CD4-positive, alpha-beta T cell treated with Interleukin-6 for 4 hours (primary cell): ENCODE data around the gene ISL1.

Experiments
- DNase-seq: peaks from one replicate; pipeline ENCODE4 v3.0.0-alpha.2; 2020; ENCODE audit warnings: mixed read lengths

Gene ISL1

GRCh38 chr5:51383131-51384121, at the start of gene ISL1:
Gene ISL1, plus strand, starts transcription at chr5:51383448. Its CDS starts 224 bp downstream, at chr5:51383672.
- DNase-seq = no peak

GRCh38 chr5:51336878-51337277, 46.4 kb upstream of the ISL1 start:
- DNase-seq = no peak

GRCh38 chr5:51345106-51345505, 38.1 kb upstream of the ISL1 start:
- no peak for DNase-seq

- no peak for DNase-seq
Observed at GRCh38 chr5:51347157-51347556, 36.1 kb upstream of the ISL1 start.

GRCh38 chr5:51347704-51348103, 35.5 kb upstream of the ISL1 start:
- DNase-seq = no peak

GRCh38 chr5:51371052-51371451, 12.2 kb upstream of the ISL1 start:
- DNase-seq = no peak

GRCh38 chr5:51373880-51374523, 9.2 kb upstream of the ISL1 start:
- no peak for DNase-seq

GRCh38 chr5:51375084-51375483, 8.2 kb upstream of the ISL1 start:
- no peak for DNase-seq

GRCh38 chr5:51376509-51376908, 6.7 kb upstream of the ISL1 start:
- DNase-seq = no peak

- DNase-seq = no peak
Observed at GRCh38 chr5:51377151-51378060, 5.8 kb upstream of the ISL1 start.

GRCh38 chr5:51378061-51378409, 5.2 kb upstream of the ISL1 start:
- DNase-seq = no peak

GRCh38 chr5:51378448-51379330, 4.6 kb upstream of the ISL1 start:
- DNase-seq = no peak

GRCh38 chr5:51379331-51379700, 3.9 kb upstream of the ISL1 start:
- no peak for DNase-seq

- no peak for DNase-seq
Observed at GRCh38 chr5:51380603-51381207, 2.5 kb upstream of the ISL1 start.

- DNase-seq = no peak
Observed at GRCh38 chr5:51381761-51382474, 1.3 kb upstream of the ISL1 start.

- DNase-seq = no peak
Observed at GRCh38 chr5:51382521-51383130, 622 bp upstream of the ISL1 start.

- DNase-seq = no peak
Observed at GRCh38 chr5:51384281-51384840, 1.1 kb downstream of the ISL1 start.

GRCh38 chr5:51385216-51385615, 2.0 kb downstream of the ISL1 start:
- no peak for DNase-seq

- no peak for DNase-seq
Observed at GRCh38 chr5:51386916-51387883, 4.0 kb downstream of the ISL1 start.
